ENCODE results near the gene CAV3. TPM values are rescaled to one million over a fixed set of nuclear protein-coding genes. Genes with fewer than 3 reads are reported as not detected.

The CAV3 gene
- total RNA-seq = not detected in 2 replicates

GRCh38 chr3:8733332-8734094, at the start of gene CAV3:
Gene CAV3 (plus strand): TSS chr3:8733802. CDS start chr3:8733877, 75 bp downstream.

DNA sequence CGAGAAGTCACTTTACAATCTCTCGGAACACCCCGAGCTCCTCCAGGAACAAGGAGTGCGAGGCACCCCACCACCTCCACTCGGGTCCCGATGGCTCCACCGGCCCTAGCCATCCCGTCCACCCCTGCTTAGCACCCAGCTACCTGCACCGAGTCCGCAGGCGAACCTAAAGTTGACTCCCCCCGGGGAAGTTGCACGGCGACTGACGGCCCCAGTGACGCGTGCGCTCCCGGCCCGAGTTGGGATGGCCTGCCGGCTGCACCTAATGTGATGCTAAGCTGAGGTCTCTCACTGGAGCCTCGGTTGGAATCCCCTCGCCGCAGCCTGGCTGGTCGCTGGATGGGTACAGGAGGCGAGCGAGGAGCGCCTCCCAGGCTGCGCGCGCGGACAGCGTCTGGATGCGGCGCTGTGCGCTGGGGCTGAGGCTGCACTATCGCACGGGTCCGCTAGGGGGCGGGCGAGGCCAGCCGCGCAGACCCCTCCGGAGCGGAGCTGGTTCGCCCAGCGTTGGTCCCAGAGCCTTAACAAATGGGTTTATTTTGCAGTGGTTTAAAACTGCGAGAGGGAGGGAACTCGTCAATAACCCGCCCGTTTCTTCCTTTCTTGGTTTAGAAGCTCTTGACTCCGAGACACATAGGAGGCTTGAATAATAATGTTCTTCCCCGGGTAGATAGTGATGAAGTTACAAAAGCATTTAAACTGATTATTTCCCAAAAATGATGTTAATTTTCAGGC, 35.7 kb downstream of the CAV3 start, which contains the start of gene OXTR:
TSS of gene OXTR (minus strand) at position 526 of the 735 bp plus-strand sequence. CDS start 1,426 bp downstream, outside the sequence.

Other genes starting within 250 kb of the CAV3 start
- 8.4 and 9.7 TPM in 2 replicates for gene LMCD1, start 232.0 kb upstream of the CAV3 start, total RNA-seq
- gene SSUH2, start 89.0 kb upstream of the CAV3 start, total RNA-seq = 0.09 and 0.35 TPM in 2 replicates
- gene OXTR, start 35.8 kb downstream of the CAV3 start, total RNA-seq = 0.63 and 0.65 TPM in 2 replicates
- 9.8 and 20.0 TPM in 2 replicates for gene RAD18, start 229.7 kb downstream of the CAV3 start, total RNA-seq